ENCODE data around the gene NFKBIA.

Gene NFKBIA

GRCh38 chr14:35393826-35394225, 10.7 kb downstream of the NFKBIA start:
- Histone ChIP-seq H3K4me1 (peaks cover 0 to 25% (median 11%) of the 10 kb centered on the region in 4 donors), H3K36me3 (peaks cover 5 to 6% (median 6%) of the 10 kb centered on the region in 3 donors), H3K27ac (no peak overlapping the region), H3K4me3 (no peak overlapping the region), H3K27me3 (no peaks in the 10 kb centered on the region), H3K9me3 (no peaks in the 10 kb centered on the region)
- no peak for DNase-seq
- intact Hi-C loops (cut with DNase I; ENCODE audit: low total_unique reads) = no loop called here
- TF ChIP-seq CTCF (IDR thresholded peaks at IDR 0.05) = no peak

- no peaks in the 10 kb centered on the region for H3K27me3 ChIP-seq
- no peak for TF ChIP-seq CTCF (IDR thresholded peaks at IDR 0.05)
- peaks cover 0 to 9% (median 0%) of the 10 kb centered on the region in 4 donors for H3K4me1 ChIP-seq
- H3K36me3 ChIP-seq = peaks cover 0 to 5% (median 0%) of the 10 kb centered on the region in 3 donors
- no peak overlapping the region for H3K4me3 ChIP-seq
- no peak overlapping the region for H3K27ac ChIP-seq
- DNase-seq = no peak
- intact Hi-C loops (cut with DNase I; ENCODE audit: low total_unique reads) = no loop called here
- no peaks in the 10 kb centered on the region for H3K9me3 ChIP-seq
These were observed 12.4 kb downstream of the NFKBIA start for GRCh38 chr14:35392103-35392502.

DNA sequence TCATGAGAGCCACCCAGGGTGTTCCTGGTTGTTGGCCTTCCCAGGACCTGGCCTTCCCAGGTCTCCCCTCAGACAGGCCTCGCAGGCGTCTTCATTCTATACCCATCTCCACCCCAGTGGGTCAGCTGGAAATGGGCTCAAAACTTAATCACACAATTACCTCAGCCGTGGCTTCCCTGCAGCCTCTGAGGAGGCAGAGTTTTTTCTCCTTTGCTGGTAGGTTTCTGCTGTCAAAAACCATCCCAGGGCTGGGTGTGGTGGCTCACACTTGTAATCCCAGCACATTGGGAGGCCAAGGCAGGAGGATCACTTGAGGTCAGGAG, 13.2 kb downstream of the NFKBIA start:
- DNase-seq = no peak
- intact Hi-C loops (cut with DNase I; ENCODE audit: low total_unique reads) = no loop called here
- no peaks in the 10 kb centered on the region for H3K9me3 ChIP-seq
- H3K4me1 ChIP-seq = peaks cover 0 to 17% (median 2%) of the 10 kb centered on the region in 4 donors
- no peaks in the 10 kb centered on the region for H3K27me3 ChIP-seq
- H3K27ac ChIP-seq = no peak overlapping the region
- H3K36me3 ChIP-seq = no peaks in the 10 kb centered on the region
- H3K4me3 ChIP-seq = no peak overlapping the region
- no peak for TF ChIP-seq CTCF (IDR thresholded peaks at IDR 0.05)

DNA sequence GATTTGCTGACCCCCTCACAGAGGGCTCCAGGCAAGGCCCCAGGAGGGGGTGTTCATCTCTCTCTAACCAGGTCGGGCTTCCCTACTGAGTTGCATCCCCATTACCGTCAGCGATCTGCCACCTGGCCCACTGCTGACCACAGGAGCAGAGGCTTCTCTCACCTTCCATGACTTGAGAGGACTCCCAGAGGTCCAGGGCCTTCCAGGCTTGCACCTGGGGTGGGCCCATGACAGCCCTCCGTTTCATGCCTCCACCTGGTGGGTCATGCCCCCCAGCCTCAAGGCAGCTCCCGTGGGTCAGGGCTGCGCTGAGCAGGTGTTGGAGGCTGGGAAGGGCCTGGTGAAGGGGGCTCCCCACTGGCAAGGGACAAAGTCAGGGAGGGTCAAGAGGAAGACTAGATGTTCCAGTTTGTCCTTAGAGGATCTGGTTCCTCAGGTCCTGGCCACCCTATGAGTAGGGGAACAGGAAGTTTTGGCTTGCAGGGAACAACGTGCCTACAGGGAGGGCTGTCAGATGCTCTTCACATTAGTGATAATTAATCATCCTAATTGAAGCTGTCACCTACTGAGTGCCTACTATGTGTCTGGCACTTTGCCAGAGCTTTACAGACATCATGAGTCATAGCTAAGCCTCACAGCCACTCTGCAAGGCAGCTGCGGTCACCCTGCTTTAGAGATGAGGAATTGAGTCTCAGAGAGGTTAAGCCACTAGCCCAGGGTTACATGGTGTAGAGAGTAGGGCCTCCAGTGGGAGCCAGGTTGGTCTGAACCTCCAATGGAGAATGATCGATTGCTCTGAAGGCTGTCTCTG, 13.8 kb downstream of the NFKBIA start:
- no peaks in the 10 kb centered on the region for H3K36me3 ChIP-seq
- intact Hi-C loops (cut with DNase I; ENCODE audit: low total_unique reads) = no loop called here
- DNase-seq = no peak
- H3K27me3 ChIP-seq = no peaks in the 10 kb centered on the region
- peaks cover 0 to 22% (median 7%) of the 10 kb centered on the region in 4 donors for H3K4me1 ChIP-seq
- no peak overlapping the region for H3K4me3 ChIP-seq
- no peak for TF ChIP-seq CTCF (IDR thresholded peaks at IDR 0.05)
- no peaks in the 10 kb centered on the region for H3K9me3 ChIP-seq
- H3K27ac ChIP-seq = no peak overlapping the region

DNA sequence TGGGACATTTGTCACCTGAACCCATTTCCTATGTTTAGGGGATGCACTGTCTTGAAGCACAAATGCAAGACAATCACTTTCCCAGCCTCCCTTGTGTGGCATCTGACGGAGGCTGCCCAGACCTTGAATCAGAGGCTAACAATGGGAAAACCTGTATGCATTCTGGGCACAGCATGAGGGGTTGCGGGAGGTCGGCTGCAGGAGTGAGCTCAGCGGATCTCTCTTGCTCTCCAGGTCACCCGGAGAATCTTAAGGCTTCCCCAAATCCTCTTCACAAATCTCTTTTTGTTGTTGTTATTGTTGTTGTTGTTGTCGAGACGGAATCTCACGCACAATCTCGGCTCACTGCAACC, 15.3 kb downstream of the NFKBIA start:
- intact Hi-C loops (cut with DNase I; ENCODE audit: low total_unique reads) = no loop called here
- Histone ChIP-seq H3K36me3 (no peaks in the 10 kb centered on the region), H3K4me3 (no peak overlapping the region), H3K27me3 (no peaks in the 10 kb centered on the region), H3K4me1 (peaks cover 0 to 36% (median 20%) of the 10 kb centered on the region in 4 donors), H3K9me3 (no peaks in the 10 kb centered on the region), H3K27ac (no peak overlapping the region)
- DNase-seq = no peak
- no peak for TF ChIP-seq CTCF (IDR thresholded peaks at IDR 0.05)

Data from tibial artery (tissue), 4 donors.